Cerebellar cortex (tissue), 1 donor: ENCODE data around the gene CTBP2.
A peak's percentile ranks its signal among the peaks of the same experiment; 100 is the strongest.
"Not testable (repeated sequence)": the region's sequence is repeated elsewhere in the genome, so short reads cannot be mapped to it uniquely, and the experiment has no call there.

Source experiments
- DNase-seq: peaks from one replicate; pipeline ENCODE4 v3.0.0-alpha.2; 2015; ENCODE audit warnings: low spot score

Gene CTBP2

DNA sequence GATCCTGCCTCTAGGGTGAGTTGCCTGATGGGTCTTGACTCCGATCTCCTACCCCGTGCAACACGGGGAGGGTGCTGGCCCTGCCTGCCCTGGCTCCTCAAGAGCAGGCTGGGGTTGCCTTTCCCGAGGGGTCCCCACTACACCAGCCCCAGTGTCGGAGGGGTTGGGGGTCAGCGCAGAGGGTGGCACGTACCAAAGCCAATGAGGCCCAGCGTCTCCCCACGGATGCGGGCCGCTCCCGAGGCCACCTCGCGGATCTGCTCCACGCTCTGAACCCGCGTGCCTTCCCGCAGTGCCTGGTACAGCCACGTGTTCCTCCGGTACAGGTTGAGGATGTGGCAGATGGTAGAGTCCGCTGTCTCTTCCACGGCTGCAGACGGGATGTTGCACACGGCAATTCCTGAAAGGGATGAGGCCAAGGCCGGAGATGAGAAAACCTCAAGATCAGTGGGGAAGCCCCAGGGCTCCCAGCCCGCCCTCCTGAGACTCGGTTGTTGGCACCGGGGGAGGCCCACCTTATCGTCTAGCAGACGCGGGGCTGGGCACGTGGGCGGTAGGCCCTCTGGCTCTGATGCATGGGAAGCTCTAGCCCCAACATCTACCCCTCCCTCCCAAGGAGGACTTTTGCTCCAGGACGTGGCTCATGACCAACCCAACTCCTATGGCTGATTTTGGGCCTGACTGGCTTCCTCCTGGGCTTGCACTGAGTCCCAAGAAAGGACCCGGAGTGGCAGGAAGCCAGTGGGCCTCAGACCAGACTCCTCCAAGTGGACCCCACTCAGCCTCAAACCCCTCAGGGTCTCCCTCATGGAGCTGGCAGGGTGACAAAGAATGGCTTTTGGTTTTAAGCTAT lies 162.4 kb downstream of the CTBP2 start:
- no peak for DNase-seq

- DNase-seq, result no peak
Measured at GRCh38 chr10:124997306-124997705, 163.1 kb downstream of the CTBP2 start.

DNA sequence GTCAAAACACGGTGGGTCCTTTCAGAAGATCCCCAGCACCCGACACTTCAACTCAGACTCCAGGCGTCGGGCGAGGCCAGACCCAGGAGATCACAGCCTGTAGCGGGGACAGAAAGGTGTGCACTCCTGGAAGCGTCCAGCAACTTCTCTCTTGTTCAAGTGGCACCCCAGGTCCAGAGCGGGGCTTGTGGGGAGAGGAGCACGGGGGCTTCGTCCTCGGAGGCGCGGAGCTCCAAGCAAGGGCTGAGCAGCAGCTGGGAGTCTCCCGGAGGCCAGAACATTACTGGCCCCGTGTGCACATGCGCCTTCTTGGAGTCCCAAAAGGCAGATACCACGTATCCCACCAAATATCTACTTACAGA lies 163.5 kb downstream of the CTBP2 start:
- DNase-seq, result no peak

DNA sequence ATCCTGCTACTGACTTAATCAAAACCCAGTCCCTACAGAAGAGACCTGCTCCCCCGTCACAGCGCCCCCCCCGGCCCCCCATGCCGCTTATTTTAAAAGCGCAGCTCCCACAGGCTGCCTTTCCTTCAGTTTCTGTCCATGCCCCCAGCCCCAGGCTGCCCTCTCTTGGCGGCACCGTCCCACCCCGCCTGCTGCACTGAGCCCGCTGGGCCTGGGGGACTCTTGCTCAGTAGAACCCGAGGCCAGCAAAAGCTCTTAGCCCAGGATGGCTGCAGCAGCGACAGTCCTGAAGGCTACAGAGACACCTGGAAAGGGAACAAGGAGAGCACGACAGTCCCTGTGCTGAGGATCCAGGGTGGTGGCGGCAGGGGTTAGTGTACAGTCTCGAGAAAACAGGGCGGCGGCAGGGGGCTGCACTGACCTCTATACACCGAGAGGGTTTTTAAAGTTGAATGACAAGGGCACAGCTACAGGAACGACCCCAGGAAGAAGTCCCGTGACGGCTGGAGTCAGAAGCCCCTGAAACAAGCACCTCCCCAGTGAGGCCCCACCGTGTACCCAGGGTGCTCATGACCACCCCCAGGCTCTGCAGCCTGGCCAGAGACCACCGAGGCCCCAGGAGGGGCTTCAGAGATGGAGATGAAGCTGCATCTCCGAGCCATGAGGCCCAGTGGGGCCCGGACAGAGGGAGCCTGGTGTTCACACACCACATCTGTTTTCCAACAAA lies 164.1 kb downstream of the CTBP2 start:
- DNase-seq, result no peak

DNA sequence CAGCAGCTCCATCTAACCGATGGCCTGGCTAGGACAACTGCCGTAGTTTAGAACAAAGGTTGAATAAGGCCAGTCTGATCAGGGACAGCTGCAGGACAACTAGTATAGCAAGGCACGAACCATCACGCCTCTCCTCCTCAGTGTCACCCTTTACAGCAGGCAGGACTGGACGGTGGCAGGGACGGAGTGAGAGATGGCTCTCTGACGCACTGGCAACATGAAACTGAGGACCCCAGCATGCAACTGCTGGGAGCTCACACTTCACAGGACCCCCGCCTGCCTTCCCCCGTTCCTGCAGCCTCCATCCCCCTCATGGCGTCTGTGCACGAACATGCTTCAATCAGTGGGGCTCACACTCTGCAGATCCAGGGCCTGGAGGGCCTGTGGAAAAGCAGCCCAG lies 164.8 kb downstream of the CTBP2 start:
- no peak for DNase-seq

DNA sequence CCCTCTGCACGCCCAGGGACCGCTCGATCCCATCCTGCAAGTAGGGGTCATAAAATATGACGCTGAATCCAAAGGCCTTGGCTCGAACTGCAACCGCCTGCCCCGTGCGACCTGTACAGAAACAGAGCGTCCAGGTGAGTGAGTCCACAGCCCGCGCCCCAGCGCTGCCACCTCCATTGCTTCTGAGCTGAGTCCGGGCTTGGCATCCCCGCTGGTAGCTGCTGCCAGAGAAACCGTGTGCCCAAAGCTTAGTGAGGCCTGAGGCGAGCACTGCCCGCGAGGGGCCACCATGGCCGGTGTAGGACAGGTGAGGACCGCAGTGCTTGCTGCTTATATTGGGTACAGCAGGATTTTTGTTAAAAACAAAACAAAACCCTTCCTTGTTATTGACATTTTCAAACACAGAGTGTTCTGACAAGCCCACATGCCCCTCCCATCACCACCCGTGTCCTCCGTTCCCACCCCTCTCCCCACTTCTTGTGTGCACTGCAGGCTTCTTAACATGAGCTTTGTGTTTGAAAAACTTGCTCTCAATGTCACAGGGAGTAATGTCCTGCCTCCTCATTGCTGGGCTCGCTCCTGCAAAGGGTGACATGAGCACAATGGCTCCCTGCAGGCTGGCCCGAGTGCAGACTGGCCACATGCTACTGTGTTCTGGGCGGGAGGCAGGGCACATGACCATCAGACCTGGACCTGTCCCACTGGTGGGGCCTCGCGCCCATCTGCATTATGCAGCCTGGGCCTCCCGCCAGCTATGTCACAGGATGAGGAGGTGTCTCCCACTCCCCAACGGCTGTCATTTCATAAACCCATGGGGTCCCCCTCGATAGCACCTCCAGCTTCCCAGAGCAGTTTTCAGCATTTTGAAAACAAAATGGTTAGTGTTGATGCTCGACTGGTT lies 165.5 kb downstream of the CTBP2 start:
- peak; percentile 69 for DNase-seq

- no peak for DNase-seq
Measured at GRCh38 chr10:124993736-124994451, 166.5 kb downstream of the CTBP2 start.

GRCh38 chr10:124993345-124993708 lies 167.0 kb downstream of the CTBP2 start:
- no peak for DNase-seq

DNA sequence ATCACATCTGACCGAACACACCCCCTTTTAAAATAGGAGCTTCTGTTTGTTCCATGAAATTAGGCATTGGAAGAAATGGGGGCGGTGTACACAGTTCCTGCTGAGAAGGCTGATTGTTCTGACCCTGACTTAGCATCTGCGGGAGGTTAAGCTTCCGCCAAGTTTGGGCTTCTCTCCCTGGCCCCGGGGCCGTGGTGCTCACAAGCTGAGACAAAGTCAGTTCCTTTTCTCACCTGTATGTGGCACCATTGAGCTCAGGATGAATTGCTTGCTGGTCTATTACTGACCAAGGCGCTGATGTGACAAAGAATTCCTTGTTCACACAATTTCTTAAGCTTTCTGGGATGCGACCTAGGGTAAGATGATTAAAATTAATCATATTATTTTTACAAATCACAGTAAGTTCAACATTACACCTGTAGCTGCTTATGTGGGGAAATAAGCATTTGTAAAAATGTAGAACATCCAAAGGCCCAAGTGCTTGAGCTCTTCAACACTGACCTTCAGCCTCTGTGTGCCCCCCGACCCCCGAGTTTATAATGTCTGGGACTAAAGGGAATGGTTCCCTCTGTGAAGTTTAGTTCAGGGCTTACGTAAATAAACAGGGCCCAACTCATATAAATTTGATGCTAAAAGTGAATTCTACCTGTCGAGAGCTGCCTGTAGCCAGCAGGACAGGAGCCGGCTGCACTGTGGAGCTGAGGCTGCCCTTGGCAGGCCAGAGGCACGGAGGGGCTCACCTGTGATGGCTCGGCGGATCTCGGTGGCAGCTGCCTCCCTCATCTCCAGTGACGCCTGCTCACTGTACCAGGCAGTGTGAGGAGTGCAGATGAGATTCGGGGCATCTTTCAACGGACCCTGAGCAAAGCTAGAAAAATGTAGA lies 167.7 kb downstream of the CTBP2 start:
- peak; percentile 85 for DNase-seq

DNA sequence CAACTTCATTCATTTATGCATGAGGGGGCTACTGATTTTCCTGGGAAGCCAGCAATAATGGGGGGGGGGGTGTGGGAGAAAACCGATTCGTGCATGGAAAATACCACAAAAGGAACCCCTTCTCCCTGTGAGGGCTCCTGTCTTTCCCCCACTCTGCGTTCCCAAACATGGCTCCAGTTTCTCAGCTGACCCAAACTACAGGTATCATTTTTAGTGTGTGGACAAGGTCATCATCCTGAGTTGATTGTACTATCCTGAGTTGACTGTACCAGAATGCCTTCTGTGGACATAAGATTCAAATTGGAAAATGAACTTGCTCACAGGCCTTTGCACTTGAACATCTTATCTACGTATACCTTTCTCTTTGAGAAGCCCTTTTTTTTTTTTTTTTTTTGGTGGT lies 168.5 kb downstream of the CTBP2 start:
- DNase-seq, result no peak

DNA sequence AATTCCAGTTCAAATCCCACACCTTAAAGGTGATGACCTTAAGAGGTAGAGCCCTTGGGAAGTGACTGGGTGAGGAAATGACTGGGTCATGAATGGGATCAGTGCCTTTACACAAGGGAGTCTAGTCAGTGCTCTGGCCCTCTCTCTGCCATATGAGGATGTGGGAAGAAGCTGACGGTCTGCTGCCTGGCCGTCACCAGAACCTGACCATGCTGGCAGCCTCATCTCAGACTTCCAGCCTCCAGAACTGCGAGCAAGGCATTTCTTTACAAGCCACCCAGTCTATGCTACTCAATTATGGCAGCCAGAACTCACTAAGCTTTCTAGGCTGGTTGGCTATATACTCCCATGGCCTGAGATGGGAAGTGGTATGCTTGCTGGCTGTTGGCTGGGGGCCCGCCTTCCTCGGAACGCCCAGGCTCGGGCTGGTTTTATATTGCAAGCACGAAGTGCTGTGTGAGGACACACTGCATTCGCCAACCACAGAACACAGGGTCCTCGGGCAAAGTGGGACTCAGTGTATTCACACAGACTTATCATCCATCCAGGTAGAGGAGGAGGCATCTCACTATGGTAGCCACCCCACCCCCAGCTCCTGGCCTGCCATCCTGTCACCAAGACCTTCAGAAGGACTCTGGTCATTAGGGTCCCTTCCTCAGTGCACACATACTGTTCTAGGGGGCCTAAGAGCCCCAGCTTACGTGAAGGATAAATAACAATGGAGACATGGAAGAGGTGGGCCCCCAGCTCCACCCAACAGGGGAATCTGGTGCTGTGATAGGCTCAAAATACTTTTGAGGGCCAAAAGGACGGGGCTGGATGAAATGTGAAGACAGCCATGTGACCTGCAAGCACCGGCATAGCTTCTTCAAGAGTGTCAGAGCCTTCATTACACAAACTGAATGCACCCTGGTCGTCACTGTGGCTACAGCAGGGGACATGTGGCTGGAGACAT lies 169.4 kb downstream of the CTBP2 start:
- DNase-seq, result no peak

DNA sequence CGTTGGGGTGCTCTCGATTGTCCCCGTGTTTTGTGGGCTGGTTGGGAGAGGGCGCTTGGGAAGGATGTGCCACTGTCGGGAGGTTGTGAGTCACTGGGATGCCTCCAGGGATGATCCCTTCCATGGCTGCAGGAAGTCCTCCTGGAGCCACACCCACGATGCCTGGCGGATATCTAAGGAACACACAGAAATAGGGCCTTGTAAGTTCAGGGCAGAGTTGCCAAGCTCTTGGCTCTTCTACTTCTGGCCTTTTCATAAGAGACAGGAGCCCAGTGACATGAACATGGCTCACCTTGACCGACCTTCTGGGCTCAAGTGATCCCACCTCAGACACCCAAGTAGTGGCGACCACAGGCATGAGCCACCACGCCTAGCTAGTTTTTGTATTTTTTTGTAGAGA lies 170.8 kb downstream of the CTBP2 start:
- DNase-seq, result no peak

GRCh38 chr10:124988753-124989152 lies 171.6 kb downstream of the CTBP2 start:
- not testable (repeated sequence) for DNase-seq

DNA sequence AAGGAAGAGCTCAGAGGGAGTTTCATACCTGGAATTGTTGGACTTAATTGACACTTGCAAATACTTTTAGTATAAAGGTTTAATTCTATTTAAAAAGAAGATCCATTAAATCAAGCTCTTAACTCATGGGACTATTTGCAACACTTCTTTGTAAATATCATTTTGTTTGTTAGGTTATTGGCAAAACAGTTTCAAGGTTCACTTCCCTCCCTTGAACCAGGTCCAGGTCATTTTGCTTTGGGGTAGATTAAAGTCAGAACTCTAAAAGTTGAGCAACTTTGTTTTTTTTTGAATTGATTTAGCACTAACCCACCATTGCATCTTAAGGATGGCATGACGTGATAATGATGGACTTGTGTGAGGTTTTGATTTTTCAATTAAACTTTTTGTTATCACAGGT lies 172.6 kb downstream of the CTBP2 start:
- DNase-seq, result no peak

GRCh38 chr10:124985162-124985561 lies 175.2 kb downstream of the CTBP2 start:
- DNase-seq, result no peak

- no peak for DNase-seq
Measured at GRCh38 chr10:124984376-124984775, 176.0 kb downstream of the CTBP2 start.

DNA sequence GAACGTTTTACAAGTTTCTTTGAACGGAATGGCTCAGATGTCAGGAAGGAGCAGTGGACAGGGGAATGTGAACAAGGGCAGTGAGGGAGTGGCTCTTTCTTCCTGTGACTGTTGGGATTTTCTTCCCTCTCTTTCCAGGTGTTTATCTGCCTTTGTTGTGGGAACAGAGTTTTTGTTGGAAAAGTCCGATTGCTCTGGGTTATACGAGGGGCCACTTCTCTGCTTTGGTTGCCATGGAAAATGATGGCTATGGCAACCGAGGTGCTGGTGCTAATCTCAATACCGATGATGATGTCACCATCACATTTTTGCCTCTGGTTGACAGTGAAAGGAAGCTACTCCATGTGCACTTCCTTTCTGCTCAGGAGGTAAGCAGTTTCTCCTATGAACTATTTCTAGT lies 177.0 kb downstream of the CTBP2 start:
- DNase-seq, result no peak

DNA sequence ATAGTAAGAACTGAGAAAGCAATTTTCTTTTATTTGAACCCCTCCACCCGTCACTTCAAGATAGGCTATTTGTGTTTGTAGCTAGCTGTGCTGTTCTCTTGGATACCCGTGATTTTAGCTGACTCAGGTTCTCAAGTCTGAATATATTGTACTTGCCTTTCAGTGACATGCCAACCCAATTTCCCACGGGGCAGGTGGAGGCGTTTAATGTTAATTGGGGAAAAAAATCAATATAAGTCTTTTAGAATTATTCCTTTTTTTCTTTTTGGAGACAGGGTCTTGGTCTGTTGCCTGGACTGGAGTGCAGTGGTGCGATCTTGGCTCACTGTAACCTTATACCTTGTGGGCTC lies 182.0 kb downstream of the CTBP2 start:
- no peak for DNase-seq

DNA sequence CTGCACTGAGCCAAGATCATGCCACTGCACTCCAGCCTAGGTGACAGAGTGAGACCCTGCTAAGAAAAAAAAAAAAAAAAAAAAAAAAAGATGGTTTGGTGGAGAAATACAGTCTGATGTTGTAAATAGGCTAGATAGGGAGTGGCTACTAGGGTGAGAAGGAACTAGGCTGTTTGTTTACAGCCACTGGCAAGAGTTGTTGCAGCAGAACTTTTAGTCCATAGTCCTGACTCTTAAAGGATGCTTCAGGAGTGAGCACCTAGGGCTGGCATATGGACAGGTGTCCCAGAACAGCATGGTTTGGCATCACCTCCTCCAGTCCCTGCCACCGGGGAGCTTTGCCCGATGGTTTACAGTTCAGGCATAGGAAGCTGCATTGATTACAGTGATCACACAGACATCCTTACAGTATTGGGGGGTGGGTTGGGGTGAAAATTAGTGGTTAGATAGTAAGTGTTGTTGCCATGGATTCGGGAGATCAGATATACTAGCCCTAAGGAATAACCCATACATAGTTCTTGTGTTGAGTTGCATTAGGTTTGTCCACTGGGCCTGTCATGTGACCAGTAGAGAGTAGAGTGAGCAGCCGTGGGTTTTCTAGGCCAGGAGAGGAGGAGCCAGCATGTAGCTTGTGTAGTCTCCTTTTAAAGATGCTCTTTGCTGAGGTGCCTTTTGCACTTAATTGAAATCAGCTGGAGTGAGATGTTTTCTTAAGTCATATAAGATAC lies 182.6 kb downstream of the CTBP2 start:
- peak; percentile 75 for DNase-seq
